A673 (cell line): ENCODE data around the gene ZFP69B. TPM values are rescaled to one million over a fixed set of nuclear protein-coding genes. Genes with fewer than 3 reads are reported as not detected.

Source experiments
- BruUV-seq: library from RNA; stranded (reverse); fragments of 400-500 nt; replicated peaks from 2 replicates; lab custom pipeline; 2021; lab: Mats Ljungman, UMichigan
- CTCF ChIA-PET: fragments of 300-600 bp; sonication (Branson Sonifier 250); formaldehyde crosslinking; loops from one replicate; lab custom pipeline; 2022; ENCODE audit warnings: antibody characterized with exemption; lab: Charles Lee
- POLR2A ChIA-PET: fragments of 300-600 bp; sonication (Branson Sonifier 250); formaldehyde crosslinking; loops from one replicate; lab custom pipeline; 2022; ENCODE audit warnings: antibody characterized with exemption; ENCODE audit not compliant: low non-redundant PET; lab: Charles Lee
- DNase-seq: peaks from one replicate; pipeline ENCODE4 v3.0.0-alpha.2; 2015; ENCODE audit warnings: low spot score
- H3K27ac ChIP-seq: fragments of 200-600 bp; sonication (generic); 2 replicates; pipeline ENCODE4 v1.5.1; 2016; ENCODE audit warnings: mixed run types, low read depth, mild to moderate bottlenecking, mixed read lengths, antibody characterized with exemption, low read length; ENCODE audit not compliant: poor library complexity, severe bottlenecking
- H3K27me3 ChIP-seq: fragments of 200-600 bp; sonication (generic); replicated peaks from 2 replicates; pipeline ENCODE4 v1.6.1; 2017; ENCODE audit warnings: mixed run types, low read depth, mild to moderate bottlenecking, mixed read lengths, antibody characterized with exemption, low read length; ENCODE audit not compliant: insufficient read depth, poor library complexity
- H3K36me3 ChIP-seq: fragments of 200-600 bp; sonication (generic); 2 replicates; pipeline ENCODE4 v1.6.1; 2016; ENCODE audit warnings: mixed run types, mild to moderate bottlenecking, mixed read lengths, antibody characterized with exemption, low read length; ENCODE audit not compliant: insufficient read depth, poor library complexity, severe bottlenecking
- H3K4me1 ChIP-seq: fragments of 200-600 bp; sonication (generic); 2 replicates; pipeline ENCODE4 v1.6.1; 2017; ENCODE audit warnings: mixed run types, mild to moderate bottlenecking, mixed read lengths, antibody characterized with exemption, low read length; ENCODE audit not compliant: insufficient read depth, poor library complexity, severe bottlenecking
- H3K4me3 ChIP-seq: fragments of 200-600 bp; sonication (generic); 2 replicates; pipeline ENCODE4 v1.5.1; 2016; ENCODE audit warnings: low read depth, mixed run types, mild to moderate bottlenecking, mixed read lengths, low read length; ENCODE audit not compliant: poor library complexity, severe bottlenecking
- H3K9me3 ChIP-seq: fragments of 200-600 bp; sonication (generic); 2 replicates; pipeline ENCODE4 v1.6.1; 2016; ENCODE audit warnings: mixed run types, low read depth, mild to moderate bottlenecking, mixed read lengths, antibody characterized with exemption, low read length; ENCODE audit not compliant: poor library complexity, severe bottlenecking
- CTCF ChIP-seq: fragments of 300-800, 200-600 bp; sonication (generic); conservative IDR thresholded peaks from 2 replicates; pipeline ENCODE4 v1.5.1; 2017; ENCODE audit warnings: low read depth, mild to moderate bottlenecking, antibody characterized with exemption, low read length, moderate library complexity, mixed read lengths
- EZH2 ChIP-seq: fragments of 200-600 bp; sonication (generic); IDR thresholded peaks from 2 replicates; pipeline ENCODE4 v1.6.1; 2017; ENCODE audit warnings: borderline replicate concordance, low read depth, mild to moderate bottlenecking, mixed read lengths, antibody characterized with exemption, low read length; ENCODE audit not compliant: poor library complexity, severe bottlenecking
- intact Hi-C: fragments of 100-400 bp; cut with micrococcal nuclease; formaldehyde crosslinking; loops from one replicate; pipeline ENCODE4 v1.10.0; 2022; ENCODE audit not compliant: unreplicated experiment
- total RNA-seq: library from RNA; stranded (reverse); gene quantifications from 2 replicates; pipeline ENCODE4 v1.2.3, GENCODE V29; 2021

The ZFP69B gene
- total RNA-seq, 1 experiment from 2014 or later, result 18.5 TPM

GRCh38 chr1:40404670-40405462 lies 45.4 kb upstream of the ZFP69B start:
- Histone ChIP-seq H3K27me3 (no peaks in the 10 kb centered on the region), H3K36me3 (peaks cover 18% of the 10 kb centered on the region), H3K27ac (no peak overlapping the region), H3K4me1 (peaks cover 18% of the 10 kb centered on the region), H3K9me3 (no peaks in the 10 kb centered on the region), H3K4me3 (no peak overlapping the region)
- intact Hi-C loops, result loop anchor here (1.0 to 10.0 kb wide), 5 partner anchors 66 to 320 kb away; partner anchors contain the start of genes COL9A2 and ZMPSTE24
- ChIA-PET POLR2A (no interaction called here), CTCF (interaction anchor here (0.6 to 2.7 kb wide), 15 partner anchors 12 to 262 kb away, joined by 3 to 25 read pairs (median 3); partner anchors contain the start of gene SMAP2)
- DNase-seq, result peak; percentile 70
- TF ChIP-seq EZH2, result no peak
- TF ChIP-seq CTCF, result peak; percentile 86
- no TSS peak for BruUV-seq

GRCh38 chr1:40405812-40406211 lies 44.5 kb upstream of the ZFP69B start:
- intact Hi-C loops, result loop anchor here (2.0 to 10.0 kb wide), 3 partner anchors 67 to 321 kb away; partner anchors contain the start of gene ZMPSTE24
- Histone ChIP-seq H3K27me3 (no peaks in the 10 kb centered on the region), H3K36me3 (peaks cover 19% of the 10 kb centered on the region), H3K4me1 (peaks cover 13% of the 10 kb centered on the region), H3K27ac (no peak overlapping the region), H3K4me3 (no peak overlapping the region), H3K9me3 (no peaks in the 10 kb centered on the region)
- no peak for DNase-seq
- TF ChIP-seq EZH2 (no peak), CTCF (no peak)
- ChIA-PET CTCF (interaction anchor here (1.5 to 1.9 kb wide), 2 partner anchors 32 to 262 kb away, joined by 8 to 18 read pairs; partner anchors contain the start of gene SMAP2), POLR2A (no interaction called here)
- no TSS peak for BruUV-seq

GRCh38 chr1:40407453-40407852 lies 42.8 kb upstream of the ZFP69B start:
- BruUV-seq, result no TSS peak
- Histone ChIP-seq H3K4me3 (no peak overlapping the region), H3K9me3 (no peaks in the 10 kb centered on the region), H3K27me3 (no peaks in the 10 kb centered on the region), H3K27ac (no peak overlapping the region), H3K4me1 (peaks cover 13% of the 10 kb centered on the region), H3K36me3 (peaks cover 22% of the 10 kb centered on the region)
- TF ChIP-seq CTCF (no peak), EZH2 (no peak)
- intact Hi-C loops, result loop anchor here (10.0 kb wide), 2 partner anchors 153 to 323 kb away; partner anchors contain the start of gene ZMPSTE24
- CTCF ChIA-PET, result no interaction called here
- POLR2A ChIA-PET, result no interaction called here
- no peak for DNase-seq
